Peyer's patch (tissue), 4 donors: ENCODE data around the gene RINL.

Source experiments
- CTCF ChIP-seq, 6 experiments: fragments of 450-650 bp in 4 of 6; fragments of 200-600 bp in 2 of 6; sonication (generic) in 1 of 6; IDR thresholded peaks; one replicate each; pipeline ENCODE4 v1.5.1; 2017 to 2019; ENCODE audit warnings: antibody characterized with exemption in 6 of 6, mild to moderate bottlenecking in 3 of 6, moderate library complexity in 1 of 6
- POLR2A ChIP-seq, 2 donors: fragments of 450-650 bp; IDR thresholded peaks; one replicate each; pipeline ENCODE4 v1.5.1; 2017; ENCODE audit warnings: antibody characterized with exemption in 2 of 2, mild to moderate bottlenecking in 2 of 2, moderate library complexity in 2 of 2

GRCh38 chr19:38888876-38889275 lies 10.8 kb upstream of the RINL start:
- TF ChIP-seq CTCF (IDR thresholded peaks at IDR 0.05) = no peak
- TF ChIP-seq POLR2A (IDR thresholded peaks at IDR 0.05) = no peak
